Ascending aorta (tissue), 2 donors: ENCODE results near the gene SACS. TPM values are rescaled to one million over a fixed set of nuclear protein-coding genes. Genes with fewer than 3 reads are reported as not detected.
A peak's percentile ranks its signal among the peaks of the same experiment; 100 is the strongest.
"Not testable (repeated sequence)": the region's sequence is repeated elsewhere in the genome, so short reads cannot be mapped to it uniquely, and the experiment has no call there.

ENCODE experiments used
- DNase-seq, 2 donors: peaks; one replicate each; pipeline ENCODE4 v3.0.0-alpha.2; 2019; ENCODE audit warnings: low spot score in 2 of 2
- H3K27ac ChIP-seq, 2 donors: fragments of 200-600 bp; sonication (generic); one replicate each; pipeline ENCODE4 v1.5.1; 2016 to 2017; ENCODE audit warnings: mild to moderate bottlenecking in 1 of 2
- H3K27me3 ChIP-seq: fragments of 200-600 bp; sonication (generic); one replicate; pipeline ENCODE4 v1.5.1; 2017
- H3K36me3 ChIP-seq, 2 donors: fragments of 200-600 bp; sonication (generic); one replicate each; pipeline ENCODE4 v1.5.1; 2016
- H3K4me1 ChIP-seq, 2 donors: fragments of 200-600 bp; sonication (generic); one replicate each; pipeline ENCODE4 v1.5.1; 2016 to 2017; ENCODE audit warnings: mild to moderate bottlenecking in 1 of 2
- H3K4me3 ChIP-seq, 2 donors: fragments of 200-600 bp; sonication (generic); one replicate each; pipeline ENCODE4 v1.5.1; 2016 to 2017; ENCODE audit warnings: mild to moderate bottlenecking in 1 of 2
- H3K9me3 ChIP-seq, 2 donors: fragments of 200-600 bp; sonication (generic); one replicate each; pipeline ENCODE4 v1.5.1; 2016
- intact Hi-C: fragments of 100-400 bp; cut with DNase I; formaldehyde crosslinking; loops from one replicate; pipeline ENCODE4 v1.15.1; 2023
- total RNA-seq: library from RNA; depleted of rRNA; stranded (reverse); fragments of >200 nt; gene quantifications from one replicate; pipeline ENCODE4 v1.1.0, GENCODE V29; 2016
- TF ChIP-seq, protein P1 (sequence below), 3 experiments: fragments of 200-600 bp in 2 of 3; fragments of 450-650 bp in 1 of 3; sonication (generic) in 2 of 3; IDR thresholded peaks; one replicate each; pipeline ENCODE4 v1.5.1; 2016 to 2019; ENCODE audit warnings: antibody characterized with exemption in 3 of 3, mild to moderate bottlenecking in 1 of 3, moderate library complexity in 1 of 3

The SACS gene
- total RNA-seq, 1 donor from 2014 or later = 13.1 TPM

GRCh38 chr13:23322353-23323336 lies 110.9 kb downstream of the SACS start:
- Histone ChIP-seq H3K4me1 (peaks cover 0 to 11% of the 10 kb centered on the region in 2 donors), H3K4me3 (peak overlapping the region in 1 of 2 donors; percentile 42), H3K36me3 (no peaks in the 10 kb centered on the region), H3K9me3 (no peaks in the 10 kb centered on the region), H3K27me3 (no peaks in the 10 kb centered on the region), H3K27ac (peak overlapping the region; percentile 63 to 86)
- intact Hi-C loops = loop anchor here (5.0 to 10.0 kb wide), 3 partner anchors 105 to 1720 kb away; partner anchors contain the start of gene MICU2
- TF ChIP-seq, protein P1, sequence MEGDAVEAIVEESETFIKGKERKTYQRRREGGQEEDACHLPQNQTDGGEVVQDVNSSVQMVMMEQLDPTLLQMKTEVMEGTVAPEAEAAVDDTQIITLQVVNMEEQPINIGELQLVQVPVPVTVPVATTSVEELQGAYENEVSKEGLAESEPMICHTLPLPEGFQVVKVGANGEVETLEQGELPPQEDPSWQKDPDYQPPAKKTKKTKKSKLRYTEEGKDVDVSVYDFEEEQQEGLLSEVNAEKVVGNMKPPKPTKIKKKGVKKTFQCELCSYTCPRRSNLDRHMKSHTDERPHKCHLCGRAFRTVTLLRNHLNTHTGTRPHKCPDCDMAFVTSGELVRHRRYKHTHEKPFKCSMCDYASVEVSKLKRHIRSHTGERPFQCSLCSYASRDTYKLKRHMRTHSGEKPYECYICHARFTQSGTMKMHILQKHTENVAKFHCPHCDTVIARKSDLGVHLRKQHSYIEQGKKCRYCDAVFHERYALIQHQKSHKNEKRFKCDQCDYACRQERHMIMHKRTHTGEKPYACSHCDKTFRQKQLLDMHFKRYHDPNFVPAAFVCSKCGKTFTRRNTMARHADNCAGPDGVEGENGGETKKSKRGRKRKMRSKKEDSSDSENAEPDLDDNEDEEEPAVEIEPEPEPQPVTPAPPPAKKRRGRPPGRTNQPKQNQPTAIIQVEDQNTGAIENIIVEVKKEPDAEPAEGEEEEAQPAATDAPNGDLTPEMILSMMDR (IDR thresholded peaks at IDR 0.05) = no peak
- no peak for DNase-seq

DNA sequence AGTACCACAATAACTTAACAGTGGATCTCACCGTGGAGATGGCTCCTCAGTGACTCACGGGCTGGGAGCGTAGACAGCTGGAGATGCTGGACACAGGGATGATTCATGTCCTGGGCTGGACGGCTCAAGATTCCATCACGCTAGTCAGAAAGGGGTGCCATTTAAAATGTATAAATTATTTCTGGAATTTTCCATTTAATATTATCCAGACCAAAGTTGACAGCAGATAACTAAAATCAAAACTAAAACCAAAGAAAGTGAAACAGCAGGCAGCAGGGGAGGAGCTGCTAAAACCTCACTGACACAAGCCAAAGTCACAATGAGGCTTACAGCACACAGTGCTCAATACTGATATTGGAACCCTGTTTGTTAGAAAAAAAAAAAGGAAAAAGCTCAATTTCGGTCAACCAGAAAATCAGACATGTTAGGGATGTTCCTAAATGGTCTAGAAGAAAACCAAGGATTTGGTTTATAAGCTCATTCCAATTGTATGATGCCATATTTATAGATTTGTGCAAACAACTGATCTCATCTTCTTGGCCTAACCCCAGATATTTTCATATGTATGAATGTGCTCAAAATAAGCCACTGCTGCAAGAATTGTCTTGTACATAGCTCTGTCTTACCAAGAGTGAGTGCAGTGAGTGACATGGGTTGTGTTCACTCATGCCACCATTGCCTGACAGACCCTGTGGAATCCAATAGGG lies 111.8 kb downstream of the SACS start:
- Histone ChIP-seq H3K4me3 (peak overlapping the region; percentile 31 to 42), H3K4me1 (peaks cover 0 to 11% of the 10 kb centered on the region in 2 donors), H3K27me3 (no peaks in the 10 kb centered on the region), H3K9me3 (no peaks in the 10 kb centered on the region), H3K27ac (peak overlapping the region; percentile 63 to 86), H3K36me3 (no peaks in the 10 kb centered on the region)
- DNase-seq = peak in 1 of 2 donors; percentile 92
- TF ChIP-seq, protein P1 (IDR thresholded peaks at IDR 0.05) = no peak
- intact Hi-C loops = loop anchor here (1.0 to 10.0 kb wide), 4 partner anchors 54 to 1719 kb away; partner anchors contain the start of gene MICU2

- TF ChIP-seq, protein P1 (IDR thresholded peaks at IDR 0.05) = no peak
- Histone ChIP-seq H3K27ac (peak overlapping the region; percentile 63 to 86), H3K4me3 (peak overlapping the region in 1 of 2 donors; percentile 31)
Measured at GRCh38 chr13:23320926-23321534, 112.5 kb downstream of the SACS start.

GRCh38 chr13:23319883-23320224 lies 113.6 kb downstream of the SACS start:
- no peaks in the 10 kb centered on the region for H3K27me3 ChIP-seq
- no peaks in the 10 kb centered on the region for H3K36me3 ChIP-seq
- H3K4me1 ChIP-seq = peaks cover 0 to 11% of the 10 kb centered on the region in 2 donors
- H3K9me3 ChIP-seq = no peaks in the 10 kb centered on the region
- TF ChIP-seq, protein P1 (IDR thresholded peaks at IDR 0.05) = no peak
- peak overlapping the region; percentile 63 to 86 for H3K27ac ChIP-seq
- no peak overlapping the region for H3K4me3 ChIP-seq
- DNase-seq = no peak
- intact Hi-C loops = loop anchor here (2.0 to 10.0 kb wide), 6 partner anchors 107 to 1718 kb away; partner anchors contain the start of gene MICU2

More at GRCh38 chr13:23320926-23321534, 112.5 kb downstream of the SACS start:
- Histone ChIP-seq H3K4me1 (peaks cover 0 to 11% of the 10 kb centered on the region in 2 donors), H3K9me3 (no peaks in the 10 kb centered on the region), H3K27me3 (no peaks in the 10 kb centered on the region), H3K36me3 (no peaks in the 10 kb centered on the region)
- no peak for DNase-seq
- intact Hi-C loops = loop anchor here (1.0 to 10.0 kb wide), 4 partner anchors 54 to 1719 kb away; partner anchors contain the start of gene MICU2

GRCh38 chr13:23314837-23315236 lies 118.7 kb downstream of the SACS start:
- H3K36me3 ChIP-seq, DNase-seq, H3K4me3 ChIP-seq, H3K27ac ChIP-seq, H3K9me3 ChIP-seq, H3K4me1 ChIP-seq, H3K27me3 ChIP-seq: not testable (repeated sequence)
- intact Hi-C loops = loop anchor here (5.0 kb wide), 1 partner anchor 153 kb away; no protein-coding TSS in a partner anchor
